ENCODE results near the gene RASD2.

DNA sequence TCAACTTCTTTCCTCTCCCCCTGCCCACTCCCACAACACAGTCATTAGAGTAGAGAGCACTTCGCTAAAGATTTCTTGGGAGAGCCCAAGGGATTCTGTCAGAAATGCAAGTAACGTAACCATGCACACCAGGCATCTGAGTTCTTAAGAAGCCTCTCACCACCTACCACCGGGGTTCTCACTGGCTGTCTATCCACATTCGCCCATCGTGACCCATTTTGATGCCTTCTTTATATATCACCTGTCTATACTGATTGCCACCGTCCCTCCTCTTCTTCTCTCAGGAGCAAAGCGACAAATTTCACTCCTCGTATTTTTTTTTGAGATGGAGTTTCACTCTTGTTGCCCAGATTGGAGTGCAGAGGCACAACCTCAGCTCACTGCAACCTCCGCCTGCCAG is 23.9 kb upstream of the RASD2 start:
- TF ChIP-seq, protein P1, sequence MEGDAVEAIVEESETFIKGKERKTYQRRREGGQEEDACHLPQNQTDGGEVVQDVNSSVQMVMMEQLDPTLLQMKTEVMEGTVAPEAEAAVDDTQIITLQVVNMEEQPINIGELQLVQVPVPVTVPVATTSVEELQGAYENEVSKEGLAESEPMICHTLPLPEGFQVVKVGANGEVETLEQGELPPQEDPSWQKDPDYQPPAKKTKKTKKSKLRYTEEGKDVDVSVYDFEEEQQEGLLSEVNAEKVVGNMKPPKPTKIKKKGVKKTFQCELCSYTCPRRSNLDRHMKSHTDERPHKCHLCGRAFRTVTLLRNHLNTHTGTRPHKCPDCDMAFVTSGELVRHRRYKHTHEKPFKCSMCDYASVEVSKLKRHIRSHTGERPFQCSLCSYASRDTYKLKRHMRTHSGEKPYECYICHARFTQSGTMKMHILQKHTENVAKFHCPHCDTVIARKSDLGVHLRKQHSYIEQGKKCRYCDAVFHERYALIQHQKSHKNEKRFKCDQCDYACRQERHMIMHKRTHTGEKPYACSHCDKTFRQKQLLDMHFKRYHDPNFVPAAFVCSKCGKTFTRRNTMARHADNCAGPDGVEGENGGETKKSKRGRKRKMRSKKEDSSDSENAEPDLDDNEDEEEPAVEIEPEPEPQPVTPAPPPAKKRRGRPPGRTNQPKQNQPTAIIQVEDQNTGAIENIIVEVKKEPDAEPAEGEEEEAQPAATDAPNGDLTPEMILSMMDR (conservative IDR thresholded peaks at IDR 0.05; ENCODE audit: low read depth in 2 of 2), result no peak
- TF ChIP-seq POLR2AphosphoS5 (IDR thresholded peaks at IDR 0.05; ENCODE audit: low read depth) (no peak), NANOG (IDR thresholded peaks at IDR 0.05; ENCODE audit: borderline replicate concordance) (no peak), EZH2 (IDR thresholded peaks at IDR 0.05; ENCODE audit: low read depth, unreplicated experiment) (no peak), CREB1 (CRISPR knock-in tag; IDR thresholded peaks at IDR 0.05; ENCODE audit: low read depth) (no peak), STAT1 (IDR thresholded peaks at IDR 0.05; ENCODE audit: unreplicated experiment) (no peak), EZH2phosphoT487 (IDR thresholded peaks at IDR 0.05; ENCODE audit: unreplicated experiment) (no peak), JUNB (IDR thresholded peaks at IDR 0.05; ENCODE audit: unreplicated experiment) (no peak), ZNF114 (CRISPR knock-in tag; IDR thresholded peaks at IDR 0.05) (no peak), ZNF331 (CRISPR knock-in tag; IDR thresholded peaks at IDR 0.05; ENCODE audit: low read depth) (no peak)
- TF ChIP-seq, protein P2, sequence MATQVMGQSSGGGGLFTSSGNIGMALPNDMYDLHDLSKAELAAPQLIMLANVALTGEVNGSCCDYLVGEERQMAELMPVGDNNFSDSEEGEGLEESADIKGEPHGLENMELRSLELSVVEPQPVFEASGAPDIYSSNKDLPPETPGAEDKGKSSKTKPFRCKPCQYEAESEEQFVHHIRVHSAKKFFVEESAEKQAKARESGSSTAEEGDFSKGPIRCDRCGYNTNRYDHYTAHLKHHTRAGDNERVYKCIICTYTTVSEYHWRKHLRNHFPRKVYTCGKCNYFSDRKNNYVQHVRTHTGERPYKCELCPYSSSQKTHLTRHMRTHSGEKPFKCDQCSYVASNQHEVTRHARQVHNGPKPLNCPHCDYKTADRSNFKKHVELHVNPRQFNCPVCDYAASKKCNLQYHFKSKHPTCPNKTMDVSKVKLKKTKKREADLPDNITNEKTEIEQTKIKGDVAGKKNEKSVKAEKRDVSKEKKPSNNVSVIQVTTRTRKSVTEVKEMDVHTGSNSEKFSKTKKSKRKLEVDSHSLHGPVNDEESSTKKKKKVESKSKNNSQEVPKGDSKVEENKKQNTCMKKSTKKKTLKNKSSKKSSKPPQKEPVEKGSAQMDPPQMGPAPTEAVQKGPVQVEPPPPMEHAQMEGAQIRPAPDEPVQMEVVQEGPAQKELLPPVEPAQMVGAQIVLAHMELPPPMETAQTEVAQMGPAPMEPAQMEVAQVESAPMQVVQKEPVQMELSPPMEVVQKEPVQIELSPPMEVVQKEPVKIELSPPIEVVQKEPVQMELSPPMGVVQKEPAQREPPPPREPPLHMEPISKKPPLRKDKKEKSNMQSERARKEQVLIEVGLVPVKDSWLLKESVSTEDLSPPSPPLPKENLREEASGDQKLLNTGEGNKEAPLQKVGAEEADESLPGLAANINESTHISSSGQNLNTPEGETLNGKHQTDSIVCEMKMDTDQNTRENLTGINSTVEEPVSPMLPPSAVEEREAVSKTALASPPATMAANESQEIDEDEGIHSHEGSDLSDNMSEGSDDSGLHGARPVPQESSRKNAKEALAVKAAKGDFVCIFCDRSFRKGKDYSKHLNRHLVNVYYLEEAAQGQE (IDR thresholded peaks at IDR 0.05; ENCODE audit: unreplicated experiment), result no peak
- TF ChIP-seq, protein P3, sequence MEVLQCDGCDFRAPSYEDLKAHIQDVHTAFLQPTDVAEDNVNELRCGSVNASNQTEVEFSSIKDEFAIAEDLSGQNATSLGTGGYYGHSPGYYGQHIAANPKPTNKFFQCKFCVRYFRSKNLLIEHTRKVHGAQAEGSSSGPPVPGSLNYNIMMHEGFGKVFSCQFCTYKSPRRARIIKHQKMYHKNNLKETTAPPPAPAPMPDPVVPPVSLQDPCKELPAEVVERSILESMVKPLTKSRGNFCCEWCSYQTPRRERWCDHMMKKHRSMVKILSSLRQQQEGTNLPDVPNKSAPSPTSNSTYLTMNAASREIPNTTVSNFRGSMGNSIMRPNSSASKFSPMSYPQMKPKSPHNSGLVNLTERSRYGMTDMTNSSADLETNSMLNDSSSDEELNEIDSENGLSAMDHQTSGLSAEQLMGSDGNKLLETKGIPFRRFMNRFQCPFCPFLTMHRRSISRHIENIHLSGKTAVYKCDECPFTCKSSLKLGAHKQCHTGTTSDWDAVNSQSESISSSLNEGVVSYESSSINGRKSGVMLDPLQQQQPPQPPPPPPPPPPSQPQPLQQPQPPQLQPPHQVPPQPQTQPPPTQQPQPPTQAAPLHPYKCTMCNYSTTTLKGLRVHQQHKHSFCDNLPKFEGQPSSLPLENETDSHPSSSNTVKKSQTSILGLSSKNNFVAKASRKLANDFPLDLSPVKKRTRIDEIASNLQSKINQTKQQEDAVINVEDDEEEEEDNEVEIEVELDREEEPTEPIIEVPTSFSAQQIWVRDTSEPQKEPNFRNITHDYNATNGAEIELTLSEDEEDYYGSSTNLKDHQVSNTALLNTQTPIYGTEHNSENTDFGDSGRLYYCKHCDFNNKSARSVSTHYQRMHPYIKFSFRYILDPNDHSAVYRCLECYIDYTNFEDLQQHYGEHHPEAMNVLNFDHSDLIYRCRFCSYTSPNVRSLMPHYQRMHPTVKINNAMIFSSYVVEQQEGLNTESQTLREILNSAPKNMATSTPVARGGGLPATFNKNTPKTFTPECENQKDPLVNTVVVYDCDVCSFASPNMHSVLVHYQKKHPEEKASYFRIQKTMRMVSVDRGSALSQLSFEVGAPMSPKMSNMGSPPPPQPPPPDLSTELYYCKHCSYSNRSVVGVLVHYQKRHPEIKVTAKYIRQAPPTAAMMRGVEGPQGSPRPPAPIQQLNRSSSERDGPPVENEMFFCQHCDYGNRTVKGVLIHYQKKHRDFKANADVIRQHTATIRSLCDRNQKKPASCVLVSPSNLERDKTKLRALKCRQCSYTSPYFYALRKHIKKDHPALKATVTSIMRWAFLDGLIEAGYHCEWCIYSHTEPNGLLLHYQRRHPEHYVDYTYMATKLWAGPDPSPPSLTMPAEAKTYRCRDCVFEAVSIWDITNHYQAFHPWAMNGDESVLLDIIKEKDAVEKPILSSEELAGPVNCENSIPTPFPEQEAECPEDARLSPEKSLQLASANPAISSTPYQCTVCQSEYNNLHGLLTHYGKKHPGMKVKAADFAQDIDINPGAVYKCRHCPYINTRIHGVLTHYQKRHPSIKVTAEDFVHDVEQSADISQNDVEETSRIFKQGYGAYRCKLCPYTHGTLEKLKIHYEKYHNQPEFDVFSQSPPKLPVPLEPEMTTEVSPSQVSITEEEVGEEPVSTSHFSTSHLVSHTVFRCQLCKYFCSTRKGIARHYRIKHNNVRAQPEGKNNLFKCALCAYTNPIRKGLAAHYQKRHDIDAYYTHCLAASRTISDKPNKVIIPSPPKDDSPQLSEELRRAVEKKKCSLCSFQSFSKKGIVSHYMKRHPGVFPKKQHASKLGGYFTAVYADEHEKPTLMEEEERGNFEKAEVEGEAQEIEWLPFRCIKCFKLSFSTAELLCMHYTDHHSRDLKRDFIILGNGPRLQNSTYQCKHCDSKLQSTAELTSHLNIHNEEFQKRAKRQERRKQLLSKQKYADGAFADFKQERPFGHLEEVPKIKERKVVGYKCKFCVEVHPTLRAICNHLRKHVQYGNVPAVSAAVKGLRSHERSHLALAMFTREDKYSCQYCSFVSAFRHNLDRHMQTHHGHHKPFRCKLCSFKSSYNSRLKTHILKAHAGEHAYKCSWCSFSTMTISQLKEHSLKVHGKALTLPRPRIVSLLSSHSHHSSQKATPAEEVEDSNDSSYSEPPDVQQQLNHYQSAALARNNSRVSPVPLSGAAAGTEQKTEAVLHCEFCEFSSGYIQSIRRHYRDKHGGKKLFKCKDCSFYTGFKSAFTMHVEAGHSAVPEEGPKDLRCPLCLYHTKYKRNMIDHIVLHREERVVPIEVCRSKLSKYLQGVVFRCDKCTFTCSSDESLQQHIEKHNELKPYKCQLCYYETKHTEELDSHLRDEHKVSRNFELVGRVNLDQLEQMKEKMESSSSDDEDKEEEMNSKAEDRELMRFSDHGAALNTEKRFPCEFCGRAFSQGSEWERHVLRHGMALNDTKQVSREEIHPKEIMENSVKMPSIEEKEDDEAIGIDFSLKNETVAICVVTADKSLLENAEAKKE (CRISPR knock-in tag; IDR thresholded peaks at IDR 0.05), result no peak
- TF ChIP-seq, protein P4, sequence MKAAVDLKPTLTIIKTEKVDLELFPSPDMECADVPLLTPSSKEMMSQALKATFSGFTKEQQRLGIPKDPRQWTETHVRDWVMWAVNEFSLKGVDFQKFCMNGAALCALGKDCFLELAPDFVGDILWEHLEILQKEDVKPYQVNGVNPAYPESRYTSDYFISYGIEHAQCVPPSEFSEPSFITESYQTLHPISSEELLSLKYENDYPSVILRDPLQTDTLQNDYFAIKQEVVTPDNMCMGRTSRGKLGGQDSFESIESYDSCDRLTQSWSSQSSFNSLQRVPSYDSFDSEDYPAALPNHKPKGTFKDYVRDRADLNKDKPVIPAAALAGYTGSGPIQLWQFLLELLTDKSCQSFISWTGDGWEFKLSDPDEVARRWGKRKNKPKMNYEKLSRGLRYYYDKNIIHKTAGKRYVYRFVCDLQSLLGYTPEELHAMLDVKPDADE (IDR thresholded peaks at IDR 0.05), result no peak

Data from GM23338 (cell line).